ENCODE measurements around the gene DRAM1.
"Not testable (repeated sequence)": the region's sequence is repeated elsewhere in the genome, so short reads cannot be mapped to it uniquely, and the experiment has no call there.

The DRAM1 gene

GRCh38 chr12:101876861-101877805 is at the start of gene DRAM1:
Gene DRAM1 (plus strand): TSS chr12:101877580. CDS start chr12:101877790, 210 bp downstream.
- in situ Hi-C loops (cut with MboI; ENCODE audit: low sequenced_read_pairs), result no loop called here

GRCh38 chr12:101828463-101829196 is 48.8 kb upstream of the DRAM1 start:
- in situ Hi-C loops (cut with MboI; ENCODE audit: low sequenced_read_pairs), result no loop called here

GRCh38 chr12:101829639-101830366 is 47.6 kb upstream of the DRAM1 start:
- in situ Hi-C loops (cut with MboI; ENCODE audit: low sequenced_read_pairs), result loop anchor here (10.0 kb wide), 1 partner anchor 415 kb away; no protein-coding TSS in a partner anchor

GRCh38 chr12:101830367-101831325 is 46.7 kb upstream of the DRAM1 start, which contains the start of gene GNPTAB:
Gene GNPTAB (minus strand): TSS chr12:101830959. CDS start chr12:101830675, 284 bp downstream.
- in situ Hi-C loops (cut with MboI; ENCODE audit: low sequenced_read_pairs), result loop anchor here (10.0 kb wide), 1 partner anchor 416 kb away; no protein-coding TSS in a partner anchor

- in situ Hi-C loops (cut with MboI; ENCODE audit: low sequenced_read_pairs), result loop anchor here (10.0 kb wide), 1 partner anchor 417 kb away; no protein-coding TSS in a partner anchor
Measured at GRCh38 chr12:101832030-101832429, 45.4 kb upstream of the DRAM1 start.

GRCh38 chr12:101838628-101839323 is 38.6 kb upstream of the DRAM1 start:
- in situ Hi-C loops (cut with MboI; ENCODE audit: low sequenced_read_pairs), result loop anchor here (10.0 kb wide), 1 partner anchor 424 kb away; no protein-coding TSS in a partner anchor

GRCh38 chr12:101839324-101840283 is 37.8 kb upstream of the DRAM1 start:
- in situ Hi-C loops (cut with MboI; ENCODE audit: low sequenced_read_pairs), result loop anchor here (10.0 kb wide), 1 partner anchor 425 kb away; no protein-coding TSS in a partner anchor

- in situ Hi-C loops (cut with MboI; ENCODE audit: low sequenced_read_pairs), result no loop called here
Measured at GRCh38 chr12:101841069-101841468, 36.3 kb upstream of the DRAM1 start.

GRCh38 chr12:101845137-101845711 is 32.2 kb upstream of the DRAM1 start:
- in situ Hi-C loops (cut with MboI; ENCODE audit: low sequenced_read_pairs), result no loop called here

- in situ Hi-C loops (cut with MboI; ENCODE audit: low sequenced_read_pairs), result no loop called here
Measured at GRCh38 chr12:101847325-101847724, 30.1 kb upstream of the DRAM1 start.

GRCh38 chr12:101850199-101850598 is 27.2 kb upstream of the DRAM1 start:
- in situ Hi-C loops (cut with MboI; ENCODE audit: low sequenced_read_pairs), result no loop called here

GRCh38 chr12:101852998-101853397 is 24.4 kb upstream of the DRAM1 start:
- in situ Hi-C loops (cut with MboI; ENCODE audit: low sequenced_read_pairs), result no loop called here

- in situ Hi-C loops (cut with MboI; ENCODE audit: low sequenced_read_pairs), result no loop called here
Measured at GRCh38 chr12:101854747-101855146, 22.6 kb upstream of the DRAM1 start.

- in situ Hi-C loops (cut with MboI; ENCODE audit: low sequenced_read_pairs), result no loop called here
Measured at GRCh38 chr12:101855364-101855884, 22.0 kb upstream of the DRAM1 start.

GRCh38 chr12:101855976-101856375 is 21.4 kb upstream of the DRAM1 start:
- in situ Hi-C loops (cut with MboI; ENCODE audit: low sequenced_read_pairs), result no loop called here

GRCh38 chr12:101856614-101857013 is 20.8 kb upstream of the DRAM1 start:
- in situ Hi-C loops (cut with MboI; ENCODE audit: low sequenced_read_pairs), result not testable (repeated sequence)

GRCh38 chr12:101857043-101857558 is 20.3 kb upstream of the DRAM1 start:
- in situ Hi-C loops (cut with MboI; ENCODE audit: low sequenced_read_pairs), result no loop called here

Measured in HL-60/S4 (cell line).